Nephron progenitor cell (in vitro differentiated cells): ENCODE measurements around the gene FUOM.
A peak's percentile ranks its signal among the peaks of the same experiment; 100 is the strongest.

Experiments used
- DNase-seq: peaks from one replicate; pipeline ENCODE4 v3.0.0; 2021
- H3K27ac Mint-ChIP-seq: 2 replicates; pipeline ENCODE4 v1.8.0; 2021; ENCODE audit warnings: mild to moderate bottlenecking, moderate library complexity, mixed read lengths
- H3K27me3 Mint-ChIP-seq: 2 replicates; pipeline ENCODE4 v1.8.0; 2021; ENCODE audit warnings: mild to moderate bottlenecking, low read depth, mixed read lengths; ENCODE audit not compliant: poor library complexity
- H3K36me3 Mint-ChIP-seq: 2 replicates; pipeline ENCODE4 v1.8.0; 2021; ENCODE audit warnings: low read depth, mixed read lengths
- H3K4me1 Mint-ChIP-seq: 2 replicates; pipeline ENCODE4 v1.8.0; 2021; ENCODE audit warnings: mixed read lengths
- H3K4me3 Mint-ChIP-seq: 2 replicates; pipeline ENCODE4 v1.8.0; 2021; ENCODE audit warnings: mild to moderate bottlenecking, moderate library complexity, mixed read lengths
- H3K9me3 Mint-ChIP-seq: 2 replicates; pipeline ENCODE4 v1.8.0; 2021; ENCODE audit warnings: mild to moderate bottlenecking, moderate library complexity, mixed read lengths
- TF ChIP-seq, protein P1 (sequence below): fragments of 200-600 bp; sonication (generic); IDR thresholded peaks from 2 replicates; pipeline ENCODE4 v1.5.0; 2021; ENCODE audit warnings: antibody characterized with exemption

FUOM gene

DNA sequence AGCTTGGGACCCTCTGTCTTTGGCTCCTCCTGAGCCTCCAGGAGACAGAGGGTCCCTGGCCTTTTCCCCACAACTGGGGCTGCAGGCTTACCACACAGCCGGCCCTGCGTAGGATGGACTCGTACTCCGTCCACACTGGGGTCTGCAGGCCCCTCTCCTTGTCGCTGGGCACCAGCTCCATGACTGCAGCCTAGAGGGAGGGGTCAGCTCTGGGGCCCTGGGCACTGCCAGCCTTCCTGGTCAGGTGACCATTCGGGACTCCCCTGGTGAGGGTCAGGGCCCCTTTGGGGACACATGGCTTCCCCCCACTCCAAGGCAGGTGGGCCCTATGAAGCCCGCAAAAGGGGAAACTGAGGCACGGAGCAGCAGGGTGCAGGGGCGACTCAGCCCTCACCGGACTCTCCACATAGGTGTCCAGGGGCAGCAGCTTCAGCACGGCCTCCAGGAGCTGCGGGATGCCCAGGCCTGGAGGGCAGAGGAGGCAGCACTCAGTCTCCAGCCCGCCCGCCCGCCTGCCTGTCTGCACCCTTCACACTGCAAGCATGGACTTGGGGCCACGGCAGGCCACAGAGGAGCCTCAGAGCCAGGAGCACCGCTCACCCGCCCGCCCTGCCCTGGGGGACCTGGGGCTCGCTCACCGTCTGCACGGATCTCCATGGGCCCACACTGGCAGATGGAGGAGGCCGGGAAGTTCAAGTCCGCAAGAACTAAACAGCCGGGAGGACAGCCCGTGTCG is 1.1 kb downstream of the FUOM start:
- H3K27ac Mint-ChIP-seq, result no peak overlapping the region
- H3K27me3 Mint-ChIP-seq, result no peaks in the 10 kb centered on the region
- H3K4me1 Mint-ChIP-seq, result peaks cover 4% of the 10 kb centered on the region
- TF ChIP-seq, protein P1, sequence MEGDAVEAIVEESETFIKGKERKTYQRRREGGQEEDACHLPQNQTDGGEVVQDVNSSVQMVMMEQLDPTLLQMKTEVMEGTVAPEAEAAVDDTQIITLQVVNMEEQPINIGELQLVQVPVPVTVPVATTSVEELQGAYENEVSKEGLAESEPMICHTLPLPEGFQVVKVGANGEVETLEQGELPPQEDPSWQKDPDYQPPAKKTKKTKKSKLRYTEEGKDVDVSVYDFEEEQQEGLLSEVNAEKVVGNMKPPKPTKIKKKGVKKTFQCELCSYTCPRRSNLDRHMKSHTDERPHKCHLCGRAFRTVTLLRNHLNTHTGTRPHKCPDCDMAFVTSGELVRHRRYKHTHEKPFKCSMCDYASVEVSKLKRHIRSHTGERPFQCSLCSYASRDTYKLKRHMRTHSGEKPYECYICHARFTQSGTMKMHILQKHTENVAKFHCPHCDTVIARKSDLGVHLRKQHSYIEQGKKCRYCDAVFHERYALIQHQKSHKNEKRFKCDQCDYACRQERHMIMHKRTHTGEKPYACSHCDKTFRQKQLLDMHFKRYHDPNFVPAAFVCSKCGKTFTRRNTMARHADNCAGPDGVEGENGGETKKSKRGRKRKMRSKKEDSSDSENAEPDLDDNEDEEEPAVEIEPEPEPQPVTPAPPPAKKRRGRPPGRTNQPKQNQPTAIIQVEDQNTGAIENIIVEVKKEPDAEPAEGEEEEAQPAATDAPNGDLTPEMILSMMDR, result no peak
- DNase-seq, result no peak
- no peaks in the 10 kb centered on the region for H3K9me3 Mint-ChIP-seq
- H3K36me3 Mint-ChIP-seq, result peaks cover 5% of the 10 kb centered on the region
- H3K4me3 Mint-ChIP-seq, result peak overlapping the region; percentile 74

DNA sequence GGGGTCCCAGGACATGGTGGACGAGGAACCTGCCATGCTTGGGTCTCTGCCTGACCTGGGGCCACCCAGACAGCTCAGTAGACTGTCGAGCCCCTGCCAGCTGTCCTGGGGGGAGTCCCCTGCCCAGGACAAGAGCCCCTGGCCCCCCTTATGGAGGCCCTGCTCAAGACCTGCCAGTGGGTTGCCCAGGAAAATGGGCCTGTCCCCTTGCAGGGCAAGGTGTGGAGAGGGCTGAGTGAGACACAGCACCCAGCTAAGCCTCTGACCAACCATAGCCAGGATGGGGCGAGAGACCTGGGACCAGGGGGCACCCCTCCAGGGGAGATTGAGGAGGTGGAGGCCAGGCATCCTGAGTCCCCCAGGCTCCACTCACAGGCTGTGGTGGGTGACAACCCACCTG is 1.8 kb downstream of the FUOM start:
- DNase-seq, result no peak
- TF ChIP-seq, protein P1, result no peak
- Mint-ChIP-seq H3K27ac (no peak overlapping the region), H3K4me3 (peak overlapping the region; percentile 64), H3K36me3 (no peaks in the 10 kb centered on the region), H3K4me1 (no peaks in the 10 kb centered on the region), H3K9me3 (no peaks in the 10 kb centered on the region), H3K27me3 (no peaks in the 10 kb centered on the region)

DNA sequence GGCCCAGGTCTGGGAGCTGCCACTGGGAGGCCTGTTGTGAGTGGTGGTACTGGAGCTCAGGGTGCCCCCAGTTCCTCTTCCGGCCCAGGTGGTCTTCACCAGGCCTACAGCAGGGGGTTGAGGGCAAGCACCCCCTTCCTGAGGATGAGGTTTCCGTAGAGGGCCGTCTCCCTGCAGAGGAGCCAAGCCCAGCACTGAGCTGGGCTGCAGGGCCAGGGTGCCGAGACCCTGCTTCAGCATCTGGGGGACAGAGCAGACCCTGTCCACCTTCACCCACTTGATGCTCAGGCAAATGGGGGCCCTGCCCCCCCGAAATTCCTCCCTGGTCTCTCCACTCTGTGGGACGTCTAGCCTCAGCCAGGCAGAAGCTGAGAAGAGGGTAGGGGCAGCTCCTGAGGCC is 2.6 kb downstream of the FUOM start:
- H3K27me3 Mint-ChIP-seq, result no peaks in the 10 kb centered on the region
- H3K36me3 Mint-ChIP-seq, result no peaks in the 10 kb centered on the region
- TF ChIP-seq, protein P1, result no peak
- no peaks in the 10 kb centered on the region for H3K9me3 Mint-ChIP-seq
- no peak for DNase-seq
- H3K4me1 Mint-ChIP-seq, result no peaks in the 10 kb centered on the region
- no peak overlapping the region for H3K27ac Mint-ChIP-seq
- H3K4me3 Mint-ChIP-seq, result no peak overlapping the region

DNA sequence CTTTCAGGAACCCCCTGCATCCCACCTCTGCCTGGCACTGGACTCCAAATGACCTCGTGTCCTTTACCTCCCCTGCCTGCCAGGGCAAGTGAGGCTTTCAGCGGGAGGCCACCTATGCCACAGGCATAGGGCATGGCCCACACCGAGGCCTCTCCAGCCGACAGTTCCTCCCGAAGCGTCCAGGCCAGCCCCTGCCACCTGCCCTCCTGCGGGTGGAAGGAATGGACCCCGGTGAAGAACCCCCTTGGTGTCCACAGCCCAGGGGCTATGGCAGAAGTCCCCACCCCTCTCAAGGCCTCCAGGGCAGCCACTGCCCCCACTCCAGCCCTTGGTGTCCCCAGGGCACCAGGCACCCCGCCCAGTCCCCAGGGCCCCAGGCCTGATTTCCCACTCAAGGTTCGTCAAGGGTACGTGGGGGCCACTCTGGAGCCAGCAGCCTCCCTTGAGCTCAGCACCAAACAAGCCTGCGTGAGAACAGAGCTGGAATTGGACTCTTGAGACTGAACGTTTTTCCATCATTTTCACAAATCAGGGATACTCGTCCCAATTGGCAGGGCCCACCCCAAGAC is 3.1 kb downstream of the FUOM start:
- no peak overlapping the region for H3K27ac Mint-ChIP-seq
- no peak overlapping the region for H3K4me3 Mint-ChIP-seq
- no peaks in the 10 kb centered on the region for H3K27me3 Mint-ChIP-seq
- H3K36me3 Mint-ChIP-seq, result no peaks in the 10 kb centered on the region
- H3K4me1 Mint-ChIP-seq, result no peaks in the 10 kb centered on the region
- no peak for DNase-seq
- H3K9me3 Mint-ChIP-seq, result no peaks in the 10 kb centered on the region
- TF ChIP-seq, protein P1, result no peak

DNA sequence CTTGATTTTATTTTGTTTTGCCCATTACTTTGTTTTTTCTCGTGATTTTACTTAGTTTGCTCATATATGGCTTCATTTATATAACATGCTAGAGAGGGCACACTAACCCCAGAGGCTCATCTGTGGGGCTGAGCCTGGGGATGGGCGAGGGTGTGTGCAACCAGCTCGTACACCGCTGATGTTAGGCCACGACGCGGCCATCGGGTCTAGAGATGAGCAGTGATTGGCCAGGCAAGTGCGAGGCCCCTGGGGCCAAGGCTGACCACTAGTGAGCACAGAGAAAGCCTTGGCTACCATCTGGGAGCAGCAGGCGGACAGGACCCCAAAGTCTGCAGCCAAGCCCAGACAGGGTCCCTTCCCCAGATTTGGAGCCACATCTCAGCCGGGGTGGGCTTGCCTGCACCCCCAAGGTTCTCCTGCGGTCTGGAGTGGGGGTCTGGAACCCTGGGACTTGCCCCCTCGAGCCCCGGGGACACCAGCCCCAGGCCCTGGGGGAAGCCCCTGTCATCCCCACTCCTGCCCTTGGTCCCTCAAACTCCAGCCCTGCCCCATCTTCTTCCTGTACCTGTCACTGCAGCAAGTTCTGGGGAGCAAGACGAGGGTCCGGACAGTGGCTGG is 3.7 kb downstream of the FUOM start:
- TF ChIP-seq, protein P1, result no peak
- no peaks in the 10 kb centered on the region for H3K36me3 Mint-ChIP-seq
- H3K9me3 Mint-ChIP-seq, result no peaks in the 10 kb centered on the region
- no peak overlapping the region for H3K27ac Mint-ChIP-seq
- H3K4me1 Mint-ChIP-seq, result peaks cover 3% of the 10 kb centered on the region
- H3K27me3 Mint-ChIP-seq, result no peaks in the 10 kb centered on the region
- H3K4me3 Mint-ChIP-seq, result no peak overlapping the region
- no peak for DNase-seq
